Loucy (cell line): ENCODE results near the gene MEAK7.

Source experiments
- CTCF ChIP-seq: fragments of 200-600 bp; sonication (generic); conservative IDR thresholded peaks from 2 replicates; pipeline ENCODE4 v1.5.1; 2014; ENCODE audit warnings: mild to moderate bottlenecking, antibody characterized with exemption, low read length
- EZH2phosphoT487 ChIP-seq: fragments of 200-600 bp; IDR thresholded peaks from 2 replicates; pipeline ENCODE4 v1.6.1; 2018; ENCODE audit warnings: antibody characterized with exemption, mild to moderate bottlenecking, moderate library complexity, borderline replicate concordance

GRCh38 chr16:84460406-84461028, 43.9 kb downstream of the MEAK7 start:
- TF ChIP-seq CTCF (no peak), EZH2phosphoT487 (no peak)
